Inferior parietal cortex (tissue), 1 donor: ENCODE results near the gene PWWP2B.
"Not testable (repeated sequence)": the region's sequence is repeated elsewhere in the genome, so short reads cannot be mapped to it uniquely, and the experiment has no call there.

Source experiments
- DNase-seq: peaks from one replicate; pipeline ENCODE4 v3.0.0-alpha.2; 2016; ENCODE audit errors: extremely low spot score

Gene PWWP2B

GRCh38 chr10:132431537-132432175 lies 34.7 kb downstream of the PWWP2B start:
- no peak for DNase-seq

- DNase-seq = no peak
Measured at GRCh38 chr10:132432176-132432540, 35.2 kb downstream of the PWWP2B start.

DNA sequence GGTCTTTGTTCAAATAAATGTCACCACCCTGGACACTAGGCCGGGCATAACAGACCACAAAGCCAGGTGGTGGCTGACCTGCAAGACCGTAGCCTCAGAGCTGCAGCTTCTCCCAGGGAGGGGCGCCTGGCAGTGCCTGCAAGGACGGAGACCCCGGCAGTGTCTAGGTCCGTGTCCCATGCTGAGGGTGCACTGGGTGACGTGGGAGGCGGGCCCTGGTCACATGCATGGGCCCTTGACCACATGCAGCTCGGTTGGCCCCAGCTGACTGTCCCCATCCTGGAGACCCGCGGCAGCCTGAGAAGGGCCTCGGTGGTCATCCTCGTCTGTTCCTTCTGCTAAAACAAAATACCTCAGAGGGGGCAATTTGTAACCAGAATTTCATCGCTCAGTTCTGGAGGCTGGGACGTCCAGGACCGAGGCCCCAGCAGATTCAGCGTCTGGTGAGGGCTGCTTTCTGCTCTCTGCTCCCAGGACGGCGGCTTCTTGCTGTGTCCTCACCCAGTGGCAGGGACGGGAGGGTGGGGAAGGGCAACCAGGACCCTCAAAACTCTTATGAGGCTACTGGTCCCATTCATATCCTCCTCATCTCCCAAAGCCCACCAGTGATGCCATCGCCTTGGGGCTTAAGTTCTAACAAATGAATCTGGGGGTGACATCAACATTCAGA lies 36.8 kb downstream of the PWWP2B start:
- no peak for DNase-seq

DNA sequence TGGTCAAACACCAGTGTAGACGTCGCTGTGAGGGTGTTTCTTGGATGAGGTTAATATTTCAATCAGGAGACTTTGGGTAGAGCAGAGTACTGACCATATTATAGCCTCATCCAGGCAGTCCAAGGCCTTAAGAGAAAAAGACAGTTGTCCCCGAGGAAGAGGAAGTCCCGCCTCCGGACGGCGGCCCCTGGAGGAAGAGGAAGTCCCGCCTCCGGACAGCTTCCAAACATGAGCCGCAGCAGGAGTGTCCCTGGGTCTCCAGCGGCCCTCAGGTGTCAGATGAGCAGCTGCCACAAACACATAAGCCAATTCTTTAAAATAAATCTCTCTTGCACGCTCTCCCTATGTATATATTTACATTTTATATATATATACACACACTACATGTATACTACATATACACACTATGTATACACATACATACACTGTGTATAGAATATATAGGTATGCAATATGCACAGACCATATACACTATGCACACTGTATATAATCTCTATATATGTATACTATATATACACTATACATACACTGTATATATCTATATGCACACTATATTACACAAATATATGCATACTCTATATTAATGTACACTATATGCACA lies 37.5 kb downstream of the PWWP2B start:
- no peak for DNase-seq

DNA sequence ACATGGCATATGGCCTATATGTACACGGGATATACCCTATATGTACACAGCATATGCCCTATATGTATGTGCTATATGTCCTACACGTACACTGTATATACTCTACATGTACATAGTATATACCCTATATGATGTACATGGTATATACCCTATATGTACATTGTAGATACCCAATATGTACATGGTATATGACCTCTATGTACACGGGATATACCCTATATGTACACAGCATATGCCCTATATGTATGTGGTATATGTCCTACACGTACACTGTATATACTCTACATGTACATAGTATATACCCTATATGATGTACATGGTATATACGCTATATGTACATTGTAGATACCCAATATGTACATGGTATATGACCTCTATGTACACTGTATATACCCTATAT lies 38.3 kb downstream of the PWWP2B start:
- not testable (repeated sequence) for DNase-seq

- DNase-seq = not testable (repeated sequence)
Measured at GRCh38 chr10:132436096-132436495, 39.1 kb downstream of the PWWP2B start.

DNA sequence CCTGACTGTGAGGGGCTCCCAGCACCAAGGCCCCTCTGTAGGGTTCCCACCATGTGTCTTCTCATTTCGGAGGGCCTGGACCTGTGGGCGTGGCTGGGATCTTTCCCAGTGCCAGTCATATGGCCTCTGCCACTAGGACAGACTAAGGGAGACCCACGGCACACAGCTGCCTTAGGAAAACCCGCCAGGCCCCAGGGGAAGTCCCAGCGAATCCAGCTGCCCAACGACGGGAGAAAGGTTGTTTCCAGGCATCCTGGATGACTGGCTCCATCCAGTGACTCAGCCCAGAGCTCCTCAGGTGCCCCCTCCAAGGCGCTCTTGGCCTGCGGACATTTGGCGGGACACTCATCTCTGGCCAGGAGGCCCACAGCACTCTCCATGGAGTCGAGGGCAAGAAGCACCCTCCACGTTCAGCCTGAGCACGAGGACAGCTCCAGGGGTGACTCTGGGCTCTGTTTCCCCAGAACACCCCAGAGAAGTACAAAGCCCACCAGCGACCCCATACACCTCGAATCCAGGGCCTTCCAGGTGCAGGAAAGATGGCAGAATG lies 39.9 kb downstream of the PWWP2B start:
- DNase-seq = no peak

- DNase-seq = no peak
Measured at GRCh38 chr10:132437541-132437950, 40.5 kb downstream of the PWWP2B start.

DNA sequence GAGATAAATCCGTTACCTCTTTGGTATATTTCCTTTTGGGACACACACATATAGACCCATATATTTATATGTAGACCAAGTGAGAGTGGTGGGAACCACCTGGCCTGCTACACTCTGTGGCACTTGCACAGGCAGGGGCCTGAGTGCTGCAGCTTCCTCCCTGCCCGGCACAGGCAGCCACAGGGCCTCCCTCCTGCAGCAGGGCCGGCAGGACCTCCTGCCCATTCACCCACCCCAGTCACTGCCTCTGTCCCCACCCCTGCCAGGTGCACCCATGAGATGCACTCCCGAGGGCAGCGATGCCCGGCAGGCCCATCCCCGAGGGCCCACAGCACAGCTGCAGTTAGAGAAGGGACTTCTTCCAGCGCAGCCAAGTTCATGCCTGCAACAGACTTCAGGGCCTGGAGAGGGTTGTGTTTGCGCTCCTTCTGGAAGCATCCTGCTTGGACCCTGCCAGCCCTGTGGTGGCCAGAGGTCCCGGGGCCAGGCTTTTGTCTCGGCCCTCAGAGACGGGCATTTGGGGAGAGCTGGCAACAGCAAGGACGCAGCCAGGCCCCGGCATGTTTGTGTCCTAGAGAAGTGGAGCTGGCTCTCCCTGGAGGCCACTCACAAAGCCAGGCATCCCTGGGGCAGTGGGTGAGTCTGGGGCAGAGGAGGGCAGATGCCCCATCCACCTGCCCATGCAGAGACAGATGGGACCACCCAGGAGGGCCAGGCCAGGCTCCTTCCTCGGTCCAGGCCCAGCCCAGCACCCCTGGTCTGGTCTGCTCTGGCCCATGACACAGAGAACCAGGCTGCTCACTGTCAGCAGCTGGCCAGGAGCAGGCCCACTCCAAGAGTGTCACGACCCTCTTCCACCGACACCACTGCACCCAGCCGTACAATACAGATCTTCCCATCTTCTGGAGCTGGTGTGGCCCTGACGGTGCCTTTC lies 41.4 kb downstream of the PWWP2B start:
- DNase-seq = no peak

- DNase-seq = no peak
Measured at GRCh38 chr10:132439025-132439388, 42.0 kb downstream of the PWWP2B start.

DNA sequence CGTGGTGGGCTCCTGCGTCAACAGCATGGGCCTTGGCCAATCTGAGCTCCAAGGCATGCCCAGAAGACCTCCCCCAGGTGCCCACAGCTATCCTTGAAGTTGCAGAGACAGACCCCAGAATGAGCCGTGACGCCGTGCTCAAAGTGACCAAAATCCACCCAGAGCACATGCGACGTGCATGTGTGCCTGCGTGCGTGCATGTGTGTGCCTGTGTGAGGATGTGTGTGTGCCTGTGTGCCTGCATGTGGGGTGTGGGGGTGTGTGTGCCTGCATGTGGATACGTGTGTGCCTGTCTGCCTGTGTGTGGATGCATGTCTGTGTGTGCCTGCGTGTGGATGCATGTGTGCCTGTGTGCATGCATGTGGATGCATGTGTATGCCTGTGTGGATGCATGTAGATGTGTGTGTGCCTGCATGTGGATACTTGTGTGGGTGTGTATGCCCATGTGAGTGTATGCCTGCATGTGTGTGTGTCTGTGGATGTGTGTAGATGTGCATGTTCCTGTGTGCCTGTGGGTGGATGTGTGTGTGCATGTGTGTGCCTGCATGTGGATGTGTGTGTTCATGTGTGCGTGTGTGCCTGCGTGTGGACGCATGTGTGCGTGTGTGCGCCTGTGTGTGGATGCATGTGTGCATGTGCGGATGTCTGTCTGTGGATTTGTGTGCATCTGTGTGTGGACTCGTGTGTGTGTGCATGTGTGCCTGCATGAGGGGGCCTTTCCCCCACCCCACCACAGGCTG lies 42.6 kb downstream of the PWWP2B start:
- no peak for DNase-seq

DNA sequence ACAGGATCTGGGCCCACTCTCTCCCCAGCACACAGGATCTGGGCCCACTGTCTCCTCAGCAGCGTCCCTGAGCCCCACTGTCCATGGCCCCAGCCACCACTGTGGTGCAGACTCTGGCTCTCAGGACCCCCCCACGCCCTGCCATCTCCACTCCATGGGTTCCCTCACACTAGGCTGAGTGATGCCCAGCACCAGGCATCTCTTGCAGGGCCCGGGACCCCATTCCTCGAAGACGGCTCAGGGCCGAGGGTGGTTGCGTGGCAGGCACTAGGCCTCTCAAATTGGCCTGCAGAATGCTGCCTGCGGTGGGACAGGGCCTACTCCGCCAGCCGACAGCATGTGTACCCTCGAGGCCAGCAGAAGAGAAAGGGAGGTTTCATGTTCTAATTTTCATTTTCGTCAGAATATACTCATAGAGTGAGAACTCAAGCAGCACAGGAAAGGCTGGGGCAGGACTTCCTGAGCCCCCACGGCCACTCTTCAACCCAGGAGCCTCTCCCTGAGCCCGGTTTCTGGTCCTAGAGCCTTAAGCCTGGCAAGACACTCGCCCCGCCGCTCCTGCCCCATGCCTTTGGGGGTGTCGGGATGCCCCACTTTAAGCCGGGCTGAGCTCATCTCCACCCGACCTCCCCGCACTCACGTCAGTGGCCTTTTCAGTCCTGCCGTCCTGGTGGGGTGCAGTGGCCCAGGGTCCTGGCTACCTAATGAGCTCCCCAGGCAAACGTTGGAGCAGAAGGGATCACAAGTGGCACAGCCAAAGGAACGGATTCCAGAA lies 44.0 kb downstream of the PWWP2B start:
- no peak for DNase-seq

DNA sequence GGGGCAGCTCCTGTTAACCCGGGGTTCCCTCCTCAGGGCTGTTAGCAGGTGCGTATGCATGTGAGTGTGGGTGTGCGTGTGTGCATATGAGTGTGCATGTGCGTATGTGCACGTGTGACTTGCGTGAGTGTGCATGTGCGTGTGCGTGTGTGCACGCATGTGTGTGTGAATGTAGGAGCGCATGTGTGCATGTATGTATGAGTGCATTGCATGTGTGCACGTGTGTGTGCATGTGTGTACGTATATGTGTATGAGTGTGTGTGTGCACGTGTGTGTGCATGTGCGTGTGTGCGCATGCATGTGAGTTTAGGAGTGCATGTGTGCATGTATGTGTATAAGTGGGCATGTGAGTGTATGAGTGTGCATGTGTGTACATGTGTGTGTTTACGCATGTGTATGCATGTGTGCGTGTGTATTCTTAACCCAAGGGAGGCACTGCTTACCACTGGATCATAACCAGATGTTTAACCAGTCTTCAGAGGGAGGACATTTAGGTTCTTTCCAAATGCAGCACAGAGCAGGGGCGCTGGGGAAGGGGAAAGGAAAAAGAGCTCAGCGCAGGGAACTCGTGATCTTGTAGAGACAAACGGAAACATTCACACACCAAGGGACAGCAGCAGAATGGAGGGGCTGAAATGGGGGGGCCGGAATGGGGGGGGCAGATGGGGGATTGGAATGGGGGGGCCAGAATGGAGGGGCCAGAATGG lies 45.0 kb downstream of the PWWP2B start:
- DNase-seq = no peak

DNA sequence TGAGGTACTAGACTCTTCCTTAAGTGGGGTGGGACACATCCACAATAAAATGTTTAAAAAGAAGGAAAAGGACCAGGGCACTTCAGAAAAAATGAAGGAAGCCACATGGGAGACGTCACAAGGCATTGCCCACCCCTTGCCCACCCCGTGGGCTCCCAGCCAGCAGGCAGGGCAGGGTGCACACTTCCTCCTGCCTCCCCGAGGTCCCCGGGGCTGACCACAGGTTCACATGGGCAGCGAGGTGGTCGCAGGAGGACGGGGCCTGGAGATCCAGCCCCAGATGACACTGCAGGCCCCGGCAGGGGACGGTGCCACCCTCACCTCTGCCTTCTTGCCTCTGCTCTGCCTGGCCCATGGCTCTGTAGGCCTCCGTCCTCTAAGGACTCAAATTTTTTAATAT lies 45.6 kb downstream of the PWWP2B start:
- no peak for DNase-seq

DNA sequence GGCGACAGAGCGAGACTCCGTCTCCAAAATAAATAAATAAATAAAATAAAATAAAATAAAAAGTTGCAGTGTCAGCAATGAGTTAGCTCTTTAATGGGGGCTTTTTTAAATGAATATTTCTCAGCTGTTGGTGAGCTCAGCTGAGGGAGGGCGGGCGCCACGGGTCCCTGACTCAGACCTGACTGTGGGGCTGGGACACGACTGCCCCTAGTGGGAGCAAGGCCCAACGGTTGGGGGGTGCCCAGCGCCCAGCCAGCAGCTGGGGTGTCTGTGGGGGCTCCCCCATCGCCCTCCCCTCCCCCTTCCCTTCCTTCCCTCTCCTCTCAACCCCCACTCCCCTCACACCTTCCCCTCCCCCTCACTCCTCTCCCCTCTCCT lies 46.6 kb downstream of the PWWP2B start:
- no peak for DNase-seq

DNA sequence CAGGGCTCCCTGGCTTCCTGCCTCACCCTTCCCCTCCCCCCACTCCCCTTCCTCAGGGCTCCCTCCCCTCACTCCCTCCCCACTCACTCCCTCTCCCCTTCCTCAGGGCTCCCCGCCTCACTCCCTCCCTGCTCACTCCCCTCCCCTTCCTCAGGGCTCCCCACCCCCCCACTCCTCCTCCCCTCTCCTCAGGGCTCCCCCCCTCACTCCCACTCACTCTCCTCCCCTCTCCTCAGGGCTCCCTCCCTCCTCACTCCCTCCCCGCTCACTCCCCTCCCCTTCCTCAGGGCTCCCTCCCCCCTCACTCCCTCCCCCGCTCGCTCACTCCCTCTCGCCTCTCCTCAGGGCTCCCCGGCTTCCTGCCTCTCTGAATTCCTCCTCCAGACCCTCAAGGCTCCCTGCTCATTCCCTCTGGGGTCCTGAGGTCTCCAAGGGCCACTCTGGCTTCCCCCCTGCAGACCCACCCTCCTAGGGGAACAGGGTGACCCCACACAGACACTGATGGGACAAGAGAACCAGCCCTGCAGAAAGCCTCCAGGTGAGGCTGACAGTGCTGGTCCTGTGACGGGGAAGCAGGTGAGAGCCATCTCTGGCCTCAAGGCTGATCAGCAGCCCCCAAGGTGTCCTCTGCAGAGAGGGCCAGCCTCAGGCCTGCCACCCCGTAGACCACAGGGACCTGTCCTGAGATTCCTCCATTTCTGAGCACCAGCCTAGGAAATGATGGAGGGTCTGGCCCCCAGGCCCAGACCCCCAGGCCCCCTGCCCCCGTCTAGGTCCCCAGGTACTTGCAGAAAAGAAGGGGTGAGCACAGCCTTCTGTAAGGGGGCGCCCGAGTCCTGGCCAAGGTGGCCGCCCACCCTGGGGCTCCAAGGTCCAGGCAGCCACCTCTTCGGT lies 47.2 kb downstream of the PWWP2B start:
- DNase-seq = no peak

DNA sequence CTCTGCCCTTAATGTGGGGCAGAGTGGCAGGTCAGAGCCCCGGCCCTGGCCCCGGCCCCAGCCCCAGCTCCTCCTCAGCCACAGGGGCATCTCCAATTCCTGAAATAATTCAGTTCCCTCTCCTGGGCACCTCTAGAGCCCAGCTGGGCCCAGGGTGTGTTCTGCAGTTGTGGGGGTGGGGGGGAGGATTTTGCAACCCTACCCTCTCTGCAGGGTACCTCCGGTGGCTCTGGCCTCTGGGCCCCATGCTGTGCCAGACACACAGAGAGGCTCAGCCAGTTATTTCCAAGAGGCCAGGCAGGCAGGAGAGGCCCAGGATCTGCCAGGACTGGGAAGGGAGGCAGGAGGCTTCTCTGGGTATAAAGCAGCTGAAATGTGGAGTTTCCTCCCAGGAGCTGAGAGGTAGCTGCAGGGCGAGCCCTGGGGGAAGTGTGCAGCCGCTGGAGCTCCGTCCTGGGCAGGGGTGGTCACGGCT lies 47.9 kb downstream of the PWWP2B start:
- no peak for DNase-seq

GRCh38 chr10:132445516-132446194 lies 48.7 kb downstream of the PWWP2B start:
- no peak for DNase-seq
